OCI-LY7 (cell line): ENCODE data around the gene ADAMTS13. TPM values are rescaled to one million over a fixed set of nuclear protein-coding genes. Genes with fewer than 3 reads are reported as not detected.

Source experiments
- BruUV-seq: library from RNA; stranded (reverse); fragments of 400-500 nt; replicated peaks from 2 replicates; lab custom pipeline; 2021; lab: Mats Ljungman, UMichigan
- CTCF ChIA-PET: fragments of 300-600 bp; sonication (Branson Sonifier 250); formaldehyde crosslinking; loops from one replicate; lab custom pipeline; 2022; ENCODE audit warnings: antibody characterized with exemption; ENCODE audit not compliant: unreplicated experiment; lab: Charles Lee
- POLR2A ChIA-PET: fragments of 300-600 bp; sonication (Branson Sonifier 250); formaldehyde crosslinking; loops from one replicate; lab custom pipeline; 2022; ENCODE audit warnings: antibody characterized with exemption; lab: Charles Lee
- DNase-seq: peaks from one replicate; pipeline ENCODE4 v3.0.0-alpha.2; 2015; ENCODE audit warnings: low spot score
- H2AFZ ChIP-seq: fragments of 200-600 bp; sonication (generic), shearing (Covaris generic); 2 replicates; pipeline ENCODE4 v1.6.1; 2014; ENCODE audit warnings: mild to moderate bottlenecking, antibody characterized with exemption, low read length, moderate library complexity
- H3K27ac ChIP-seq: fragments of 200-600 bp; sonication (generic); 2 replicates; pipeline ENCODE4 v1.5.1; 2014; ENCODE audit warnings: mixed run types, low read depth, mild to moderate bottlenecking, moderate library complexity, low read length, inconsistent platforms; ENCODE audit not compliant: poor library complexity, severe bottlenecking
- H3K36me3 ChIP-seq: fragments of 200-600 bp; sonication (generic); 2 replicates; pipeline ENCODE4 v1.6.1; 2014; ENCODE audit warnings: mild to moderate bottlenecking, antibody characterized with exemption, low read length, moderate library complexity, mixed read lengths; ENCODE audit not compliant: insufficient read depth
- H3K4me1 ChIP-seq: fragments of 200-600 bp; sonication (generic); 2 replicates; pipeline ENCODE4 v1.5.1; 2014; ENCODE audit warnings: mild to moderate bottlenecking, low read length; ENCODE audit not compliant: insufficient read depth, poor library complexity, severe bottlenecking
- H3K4me2 ChIP-seq: fragments of 200-600 bp; sonication (generic); 2 replicates; pipeline ENCODE4 v1.6.1; 2014; ENCODE audit warnings: mild to moderate bottlenecking, low read length
- H3K4me3 ChIP-seq: fragments of 200-600 bp; sonication (generic); 2 replicates; pipeline ENCODE4 v1.5.1; 2014; ENCODE audit warnings: mild to moderate bottlenecking, low read depth, low read length; ENCODE audit not compliant: poor library complexity, severe bottlenecking
- H3K79me2 ChIP-seq: fragments of 200-600 bp; sonication (generic); 2 replicates; pipeline ENCODE4 v1.6.1; 2016; ENCODE audit warnings: low read depth, mild to moderate bottlenecking, low read length, moderate library complexity, mixed read lengths; ENCODE audit not compliant: insufficient read depth
- H3K9me2 ChIP-seq: fragments of 200-600 bp; sonication (generic); 2 replicates; pipeline ENCODE4 v1.6.1; 2016; ENCODE audit warnings: mild to moderate bottlenecking, low read length, mixed read lengths; ENCODE audit not compliant: insufficient read depth
- H3K9me3 ChIP-seq: fragments of 200-600 bp; sonication (generic); 2 replicates; pipeline ENCODE4 v1.6.1; 2014; ENCODE audit warnings: mild to moderate bottlenecking, mixed run types, low read length, mixed read lengths
- H4K20me1 ChIP-seq: fragments of 200-600 bp; sonication (generic); 2 replicates; pipeline ENCODE4 v1.6.1; 2014; ENCODE audit warnings: mild to moderate bottlenecking, antibody characterized with exemption, low read length, moderate library complexity, mixed read lengths; ENCODE audit not compliant: insufficient read depth
- CTCF ChIP-seq: fragments of 200-600 bp; sonication (generic); conservative IDR thresholded peaks from 2 replicates; pipeline ENCODE4 v1.5.1; 2014; ENCODE audit warnings: mild to moderate bottlenecking, antibody characterized with exemption, low read length, moderate library complexity, mixed read lengths
- EZH2phosphoT487 ChIP-seq: fragments of 200-600 bp; sonication (generic); IDR thresholded peaks from 2 replicates; pipeline ENCODE4 v1.6.1; 2018; ENCODE audit warnings: low read depth, borderline replicate concordance, mild to moderate bottlenecking, mixed run types, antibody characterized with exemption, low read length, moderate library complexity, mixed read lengths
- intact Hi-C: fragments of 100-400 bp; cut with micrococcal nuclease; formaldehyde crosslinking; loops from one replicate; pipeline ENCODE4 v1.10.0; 2022; ENCODE audit not compliant: unreplicated experiment
- total RNA-seq, 2 experiments: library from RNA; depleted of rRNA in 1 of 2; stranded (reverse); fragments of >200 nt in 1 of 2; shearing (Covaris generic) in 1 of 2; gene quantifications; 2 replicates each; pipeline ENCODE4 v1.2.3, GENCODE V29; 2014 to 2022

ADAMTS13 gene
- total RNA-seq, 2 experiments from 2014 or later, result 6.2 to 18.1 TPM

- no peaks in the 10 kb centered on the region for H3K36me3 ChIP-seq
- H3K4me2 ChIP-seq, result no peak overlapping the region
- no peak for DNase-seq
- intact Hi-C loops, result no loop called here
- H3K9me3 ChIP-seq, result 0 out of 2 replicates have a peak, but pooled peaks cover 7% of the 10 kb centered on the region
- no peaks in the 10 kb centered on the region for H3K4me1 ChIP-seq
- H3K27ac ChIP-seq, result no peak overlapping the region
- no peaks in the 10 kb centered on the region for H3K79me2 ChIP-seq
- H4K20me1 ChIP-seq, result no peaks in the 10 kb centered on the region
- H3K9me2 ChIP-seq, result no peaks in the 10 kb centered on the region
- H2AFZ ChIP-seq, result no peak overlapping the region
- ChIA-PET POLR2A (no interaction called here), CTCF (interaction anchor here (0.5 kb wide), 1 partner anchor 316 kb away, joined by 3 read pairs; no protein-coding TSS in a partner anchor)
- BruUV-seq, result no TSS peak
- H3K4me3 ChIP-seq, result no peak overlapping the region
- no peak for TF ChIP-seq EZH2phosphoT487
- TF ChIP-seq CTCF, result no peak
Measured at GRCh38 chr9:133385452-133385851, 36.7 kb upstream of the ADAMTS13 start.

GRCh38 chr9:133386338-133386737 lies 35.8 kb upstream of the ADAMTS13 start:
- no peaks in the 10 kb centered on the region for H3K79me2 ChIP-seq
- no peaks in the 10 kb centered on the region for H3K4me1 ChIP-seq
- no peak for DNase-seq
- H3K4me3 ChIP-seq, result no peak overlapping the region
- H2AFZ ChIP-seq, result no peak overlapping the region
- no peaks in the 10 kb centered on the region for H3K36me3 ChIP-seq
- BruUV-seq, result no TSS peak
- H3K9me3 ChIP-seq, result 0 out of 2 replicates have a peak, but pooled peaks cover 7% of the 10 kb centered on the region
- no peaks in the 10 kb centered on the region for H3K9me2 ChIP-seq
- no peak overlapping the region for H3K27ac ChIP-seq
- ChIA-PET POLR2A (no interaction called here), CTCF (no interaction called here)
- TF ChIP-seq CTCF (no peak), EZH2phosphoT487 (no peak)
- no peaks in the 10 kb centered on the region for H4K20me1 ChIP-seq
- no peak overlapping the region for H3K4me2 ChIP-seq
- intact Hi-C loops, result no loop called here

GRCh38 chr9:133387680-133388079 lies 34.5 kb upstream of the ADAMTS13 start:
- no peak overlapping the region for H2AFZ ChIP-seq
- ChIA-PET CTCF (no interaction called here), POLR2A (no interaction called here)
- no peaks in the 10 kb centered on the region for H4K20me1 ChIP-seq
- TF ChIP-seq CTCF, result no peak
- TF ChIP-seq EZH2phosphoT487, result no peak
- DNase-seq, result no peak
- H3K4me1 ChIP-seq, result no peaks in the 10 kb centered on the region
- no peak overlapping the region for H3K4me2 ChIP-seq
- intact Hi-C loops, result no loop called here
- no peak overlapping the region for H3K27ac ChIP-seq
- no peaks in the 10 kb centered on the region for H3K36me3 ChIP-seq
- no TSS peak for BruUV-seq
- 0 out of 2 replicates have a peak, but pooled peaks cover 6% of the 10 kb centered on the region for H3K9me3 ChIP-seq
- no peaks in the 10 kb centered on the region for H3K79me2 ChIP-seq
- H3K9me2 ChIP-seq, result no peaks in the 10 kb centered on the region
- H3K4me3 ChIP-seq, result no peak overlapping the region
